Natural killer cell (primary cell): ENCODE measurements around the gene GSG1L. TPM values are rescaled to one million over a fixed set of nuclear protein-coding genes. Genes with fewer than 3 reads are reported as not detected.

Experiments
- ATAC-seq, 3 donors: fragments of 150-1000 bp in 2 of 3; fragments of 200-7000 bp in 1 of 3; cut with Tn5 transposase; 1 replicate in 1 of 3; 2 replicates in 2 of 3; pipeline ENCODE4 v1.10.0; 2021; ENCODE audit warnings: mild to moderate bottlenecking in 2 of 3, moderate library complexity in 2 of 3
- DNase-seq, 2 donors: peaks; one replicate each; pipeline versions ENCODE4 v3.0.0 to v3.0.0-alpha.2; 2013 to 2021; ENCODE audit warnings: mixed read lengths in 1 of 2
- H3K27ac ChIP-seq: one replicate; pipeline ENCODE4 v1.5.1; 2013; ENCODE audit warnings: mild to moderate bottlenecking, low read length
- H3K27me3 ChIP-seq: one replicate; pipeline ENCODE4 v1.6.1; 2013; ENCODE audit warnings: low read length; ENCODE audit not compliant: control insufficient read depth, insufficient read depth
- H3K36me3 ChIP-seq: one replicate; pipeline ENCODE4 v1.6.1; 2013; ENCODE audit warnings: low read length; ENCODE audit not compliant: control insufficient read depth, insufficient read depth
- H3K4me1 ChIP-seq: one replicate; pipeline ENCODE4 v1.6.1; 2013; ENCODE audit warnings: low read length; ENCODE audit not compliant: control insufficient read depth, insufficient read depth
- H3K4me3 ChIP-seq: one replicate; pipeline ENCODE4 v1.5.1; 2013; ENCODE audit warnings: low read length
- H3K9me3 ChIP-seq: one replicate; pipeline ENCODE4 v1.6.1; 2013; ENCODE audit warnings: low read length; ENCODE audit not compliant: control insufficient read depth, insufficient read depth
- H3K27ac Mint-ChIP-seq, 2 donors: one replicate each; pipeline ENCODE4 v1.8.0; 2022; ENCODE audit warnings: mild to moderate bottlenecking in 2 of 2, mixed read lengths in 2 of 2, moderate library complexity in 1 of 2
- H3K27me3 Mint-ChIP-seq, 2 donors: one replicate each; pipeline ENCODE4 v1.8.0; 2022; ENCODE audit warnings: low read depth in 2 of 2, mixed read lengths in 2 of 2
- H3K36me3 Mint-ChIP-seq: one replicate; pipeline ENCODE4 v1.8.0; 2022; ENCODE audit warnings: mixed read lengths
- H3K4me1 Mint-ChIP-seq, 2 donors: one replicate each; pipeline ENCODE4 v1.8.0; 2022; ENCODE audit warnings: mixed read lengths in 2 of 2
- H3K4me3 Mint-ChIP-seq: one replicate; pipeline ENCODE4 v1.8.0; 2022; ENCODE audit warnings: mild to moderate bottlenecking, moderate library complexity, mixed read lengths
- H3K9me3 Mint-ChIP-seq, 2 donors: one replicate each; pipeline ENCODE4 v1.8.0; 2022; ENCODE audit warnings: mixed read lengths in 2 of 2
- CTCF ChIP-seq: fragments of 200-600 bp; IDR thresholded peaks from one replicate; pipeline ENCODE4 v1.8.0; 2022; ENCODE audit warnings: antibody characterized with exemption
- WGBS: methylation state at CpG from one replicate; pipeline ENCODE4 v1.1.7; 2013; ENCODE audit warnings: missing lambda C conversion rate; ENCODE audit not compliant: insufficient coverage; 5-methylcytosine and 5-hydroxymethylcytosine counted together
- intact Hi-C: fragments of 100-400 bp; cut with micrococcal nuclease; formaldehyde crosslinking; loops from one replicate; pipeline ENCODE4 v1.14.2; 2022
- total RNA-seq, 4 donors: library from RNA; stranded (reverse); fragments of 120-200 nt in 1 of 4; gene quantifications; one replicate each; pipeline versions ENCODE4 v1.2.3 to v1.2.4, GENCODE V29; 2013 to 2022

Gene GSG1L
- total RNA-seq, 3 donors from 2014 or later (not counting 1 experiment from before 2014, with no cell fraction given): 0.25 TPM; not detected in 2

- Histone ChIP-seq H3K4me1 (no peaks in the 10 kb centered on the region), H3K27me3 (no peaks in the 10 kb centered on the region), H3K36me3 (peaks cover 16% of the 10 kb centered on the region), H3K27ac (no peak overlapping the region), H3K4me3 (no peak overlapping the region), H3K9me3 (no peaks in the 10 kb centered on the region)
- no peaks in the 10 kb centered on the region for H3K4me1 Mint-ChIP-seq
- no peak for ATAC-seq
- H3K27ac Mint-ChIP-seq: no peak overlapping the region
- DNase-seq: no peak
- no peak for TF ChIP-seq CTCF
- intact Hi-C loops: no loop called here
- H3K4me3 Mint-ChIP-seq: no peak overlapping the region
- H3K36me3 Mint-ChIP-seq: no peaks in the 10 kb centered on the region
- 90% methylated on average over 8 of the region's 8 CpGs for WGBS
- no peaks in the 10 kb centered on the region for H3K9me3 Mint-ChIP-seq
- H3K27me3 Mint-ChIP-seq: no peaks in the 10 kb centered on the region
These were observed 291.3 kb downstream of the GSG1L start for GRCh38 chr16:27772093-27772825.

DNA sequence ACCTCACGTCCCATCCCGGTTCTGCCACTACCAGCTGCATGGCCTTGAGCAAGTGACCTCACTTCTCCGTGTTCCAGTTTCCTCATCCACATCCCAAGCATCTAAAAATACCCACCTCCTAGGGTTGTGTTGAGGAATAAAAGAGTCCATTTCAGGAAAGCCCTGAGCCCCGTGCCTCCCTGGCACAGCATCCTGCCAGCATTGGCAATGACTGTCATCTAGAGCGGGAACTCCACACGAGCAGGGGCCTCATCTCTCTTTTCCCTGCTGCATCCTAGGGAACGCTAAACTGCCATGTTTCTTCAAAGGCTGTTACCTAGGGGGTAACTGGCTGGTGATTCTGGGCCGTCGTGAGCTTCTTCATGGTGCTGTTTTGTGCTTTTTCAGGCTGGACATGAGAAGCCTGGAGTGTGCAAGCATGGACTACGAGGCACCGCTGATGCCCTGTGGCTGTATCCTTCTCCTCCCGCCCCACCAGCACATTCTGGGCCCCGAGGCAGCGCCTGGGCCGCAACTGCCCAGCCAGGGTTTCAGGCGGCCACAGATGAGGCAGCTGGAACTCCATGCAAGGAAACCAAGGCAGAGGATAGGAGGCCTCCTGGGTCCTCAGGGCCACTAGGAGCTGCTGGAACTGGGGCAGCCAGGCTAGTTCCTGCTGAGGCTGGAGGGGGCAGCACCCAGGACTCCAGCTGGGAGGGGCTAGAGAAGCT is 292.2 kb downstream of the GSG1L start:
- Mint-ChIP-seq H3K4me1 (no peaks in the 10 kb centered on the region), H3K4me3 (no peak overlapping the region), H3K9me3 (no peaks in the 10 kb centered on the region), H3K36me3 (no peaks in the 10 kb centered on the region), H3K27ac (no peak overlapping the region), H3K27me3 (no peaks in the 10 kb centered on the region)
- no peaks in the 10 kb centered on the region for H3K9me3 ChIP-seq
- intact Hi-C loops: no loop called here
- H3K4me1 ChIP-seq: no peaks in the 10 kb centered on the region
- H3K27ac ChIP-seq: no peak overlapping the region
- H3K27me3 ChIP-seq: no peaks in the 10 kb centered on the region
- H3K4me3 ChIP-seq: no peak overlapping the region
- DNase-seq (no peak), ATAC-seq (no peak)
- 93% methylated on average over 13 of the region's 16 CpGs for WGBS
- no peak for TF ChIP-seq CTCF
- H3K36me3 ChIP-seq: peaks cover 16% of the 10 kb centered on the region

- H3K36me3 ChIP-seq: peaks cover 16% of the 10 kb centered on the region
These were observed 293.0 kb downstream of the GSG1L start for GRCh38 chr16:27770271-27771196.

More at GRCh38 chr16:27770271-27771196, 293.0 kb downstream of the GSG1L start:
- TF ChIP-seq CTCF: no peak
- no peaks in the 10 kb centered on the region for H3K9me3 ChIP-seq
- intact Hi-C loops: no loop called here
- ATAC-seq: no peak
- WGBS: 91% methylated on average over 17 of the region's 17 CpGs
- H3K4me3 ChIP-seq: no peak overlapping the region
- no peaks in the 10 kb centered on the region for H3K27me3 ChIP-seq
- H3K27ac ChIP-seq: no peak overlapping the region
- H3K4me1 ChIP-seq: no peaks in the 10 kb centered on the region
- H3K27ac Mint-ChIP-seq: no peak overlapping the region
- no peaks in the 10 kb centered on the region for H3K9me3 Mint-ChIP-seq
- no peaks in the 10 kb centered on the region for H3K27me3 Mint-ChIP-seq
- H3K4me1 Mint-ChIP-seq: peaks cover 0 to 7% of the 10 kb centered on the region in 2 donors
- H3K4me3 Mint-ChIP-seq: no peak overlapping the region
- no peak for DNase-seq
- H3K36me3 Mint-ChIP-seq: no peaks in the 10 kb centered on the region
